ENCODE measurements around the gene BCL2L13.

The BCL2L13 gene

GRCh38 chr22:17710023-17710422 is 71.5 kb downstream of the BCL2L13 start:
- no peak overlapping the region for H3K4me3 ChIP-seq (ENCODE audit: low read depth, low read length)
- TF ChIP-seq CTCF (IDR thresholded peaks at IDR 0.05; ENCODE audit: insufficient read depth, low read length, missing control alignments) = no peak
- DNase-seq (ENCODE audit: low read depth, low spot score) = no peak
- ChIA-PET POLR2A (interaction anchor here (0.6 kb wide), 3 partner anchors 47 to 104 kb away, joined by 3 to 4 read pairs (median 3); no protein-coding TSS in a partner anchor), CTCF (interaction anchor here (1.8 kb wide), 1 partner anchor 13 kb away, joined by 4 read pairs; no protein-coding TSS in a partner anchor)

- no peak overlapping the region for H3K4me3 ChIP-seq (ENCODE audit: low read depth, low read length)
- no peak for DNase-seq (ENCODE audit: low read depth, low spot score)
- ChIA-PET CTCF (interaction anchor here (0.5 to 1.0 kb wide), 2 partner anchors 30 to 638 kb away, joined by 3 read pairs; no protein-coding TSS in a partner anchor), POLR2A (no interaction called here)
- no peak for TF ChIP-seq CTCF (IDR thresholded peaks at IDR 0.05; ENCODE audit: insufficient read depth, low read length, missing control alignments)
Measured at GRCh38 chr22:17712441-17712840, 73.9 kb downstream of the BCL2L13 start.

DNA sequence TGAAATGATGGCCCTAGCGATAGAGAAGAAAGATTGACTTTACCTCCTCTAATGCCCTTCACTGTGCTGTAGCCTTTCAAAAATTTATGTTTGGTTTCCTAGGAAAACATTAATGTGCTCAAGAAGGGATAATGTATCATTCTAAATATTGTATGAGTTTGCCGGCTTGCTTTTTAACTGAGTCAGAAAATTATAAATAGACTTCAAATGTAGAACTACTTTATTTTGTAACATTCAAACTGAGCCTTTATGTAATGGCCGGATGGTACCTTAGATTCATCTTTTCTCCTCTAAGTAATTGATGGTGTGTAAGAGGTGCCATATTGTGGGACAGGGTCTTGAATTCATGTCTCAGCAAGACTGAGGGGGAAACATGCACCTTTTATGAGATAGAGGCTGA is 78.0 kb downstream of the BCL2L13 start:
- CTCF ChIA-PET = no interaction called here

DNA sequence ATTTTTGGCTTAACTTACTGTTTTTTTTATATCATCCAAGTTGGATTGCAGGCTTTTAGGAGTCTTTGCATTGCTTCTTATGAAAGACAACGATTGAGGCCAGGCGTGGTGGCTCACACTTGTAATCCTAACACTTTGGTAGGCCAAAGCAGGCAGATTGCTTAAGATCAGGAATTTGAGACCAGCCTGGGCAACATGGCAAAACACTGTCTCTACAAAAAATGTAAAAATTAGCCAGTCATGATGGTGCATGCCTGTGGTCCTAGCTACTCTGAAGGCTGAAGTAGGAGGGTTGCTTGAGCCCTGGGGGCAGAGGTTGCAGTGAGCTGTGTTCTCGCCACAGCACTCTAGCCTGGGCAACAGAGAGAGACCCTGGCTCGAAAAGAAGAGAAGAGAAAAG is 79.2 kb downstream of the BCL2L13 start:
- POLR2A ChIA-PET = no interaction called here
- DNase-seq (ENCODE audit: low read depth, low spot score) = no peak
- CTCF ChIA-PET = no interaction called here
- no peak for TF ChIP-seq CTCF (IDR thresholded peaks at IDR 0.05; ENCODE audit: insufficient read depth, low read length, missing control alignments)
- H3K4me3 ChIP-seq (ENCODE audit: low read depth, low read length) = no peak overlapping the region

More for the DNA sequence above, 78.0 kb downstream of the BCL2L13 start:
- POLR2A ChIA-PET = no interaction called here
- TF ChIP-seq CTCF (IDR thresholded peaks at IDR 0.05; ENCODE audit: insufficient read depth, low read length, missing control alignments) = no peak
- no peak for DNase-seq (ENCODE audit: low read depth, low spot score)
- no peak overlapping the region for H3K4me3 ChIP-seq (ENCODE audit: low read depth, low read length)

DNA sequence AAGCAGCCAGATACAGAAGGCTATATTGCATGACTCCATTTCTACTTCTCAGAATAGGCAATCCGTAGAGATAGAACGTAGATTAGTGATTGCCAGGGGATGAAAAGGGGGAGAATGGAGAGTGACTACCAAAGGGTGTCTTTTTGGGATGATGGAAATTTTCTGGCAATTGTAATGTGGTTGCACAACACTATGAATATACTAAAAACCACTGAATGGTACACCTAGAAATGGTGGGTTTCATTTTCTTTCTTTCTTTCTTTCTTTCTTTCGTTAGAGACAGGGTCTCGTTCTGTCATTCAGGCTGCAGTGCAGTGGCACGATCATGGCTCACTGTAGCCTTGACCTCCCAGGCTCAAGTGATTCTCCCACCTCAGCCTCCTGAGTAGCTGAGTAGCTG is 81.4 kb downstream of the BCL2L13 start:
- no peak for DNase-seq (ENCODE audit: low read depth, low spot score)
- H3K4me3 ChIP-seq (ENCODE audit: low read depth, low read length) = no peak overlapping the region
- no peak for TF ChIP-seq CTCF (IDR thresholded peaks at IDR 0.05; ENCODE audit: insufficient read depth, low read length, missing control alignments)
- POLR2A ChIA-PET = no interaction called here
- CTCF ChIA-PET = no interaction called here

- CTCF ChIA-PET = interaction anchor here (1.0 to 3.4 kb wide), 2 partner anchors 18 to 165 kb away, joined by 5 to 10 read pairs; no protein-coding TSS in a partner anchor
- DNase-seq (ENCODE audit: low read depth, low spot score) = no peak
- POLR2A ChIA-PET = no interaction called here
- no peak for TF ChIP-seq CTCF (IDR thresholded peaks at IDR 0.05; ENCODE audit: insufficient read depth, low read length, missing control alignments)
- H3K4me3 ChIP-seq (ENCODE audit: low read depth, low read length) = no peak overlapping the region
Measured at GRCh38 chr22:17724241-17724640, 85.7 kb downstream of the BCL2L13 start.
